ENCODE data around the gene LMAN2.
"Not testable (repeated sequence)": the region's sequence is repeated elsewhere in the genome, so short reads cannot be mapped to it uniquely, and the experiment has no call there.

Gene LMAN2

DNA sequence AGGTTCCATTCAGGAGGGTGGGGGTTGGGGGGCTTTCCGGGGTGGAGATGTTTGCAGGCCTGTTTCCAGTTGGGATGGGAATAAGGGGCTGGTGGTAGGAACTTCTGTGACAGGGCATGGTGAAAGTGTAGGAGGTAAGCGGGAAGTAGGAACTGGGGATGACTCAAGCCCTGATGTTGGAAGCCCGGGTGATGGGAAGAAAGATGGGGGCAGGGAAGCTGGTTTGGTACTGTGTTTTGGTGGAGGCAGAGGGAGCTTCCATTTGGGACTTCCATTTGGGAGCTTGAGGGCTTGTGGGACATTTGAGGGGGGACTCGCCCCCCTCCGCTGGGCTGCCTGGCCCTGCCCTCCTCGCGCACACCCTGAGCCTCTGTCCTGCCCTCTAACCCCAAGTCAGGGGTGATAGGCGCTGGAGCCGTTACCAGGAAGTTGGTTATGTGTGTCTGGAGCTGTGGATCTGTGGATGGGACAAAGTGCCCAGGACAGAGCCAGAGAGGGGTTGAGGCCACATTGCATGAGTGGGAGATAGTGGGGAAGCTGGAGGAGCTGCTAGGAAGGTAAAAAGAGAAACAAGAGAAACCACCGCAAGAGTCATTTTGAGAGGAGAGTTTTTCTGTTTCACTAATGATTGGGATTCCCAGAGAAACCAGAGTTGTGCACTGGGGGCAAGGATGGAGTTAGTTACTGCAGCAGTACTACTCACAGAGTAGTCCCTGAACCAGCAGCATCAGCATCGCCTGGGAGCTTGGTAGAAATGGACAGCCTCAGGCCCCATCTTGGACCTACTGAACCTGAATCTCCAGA lies 12.9 kb upstream of the LMAN2 start:
- DNase-seq, result no peak

DNA sequence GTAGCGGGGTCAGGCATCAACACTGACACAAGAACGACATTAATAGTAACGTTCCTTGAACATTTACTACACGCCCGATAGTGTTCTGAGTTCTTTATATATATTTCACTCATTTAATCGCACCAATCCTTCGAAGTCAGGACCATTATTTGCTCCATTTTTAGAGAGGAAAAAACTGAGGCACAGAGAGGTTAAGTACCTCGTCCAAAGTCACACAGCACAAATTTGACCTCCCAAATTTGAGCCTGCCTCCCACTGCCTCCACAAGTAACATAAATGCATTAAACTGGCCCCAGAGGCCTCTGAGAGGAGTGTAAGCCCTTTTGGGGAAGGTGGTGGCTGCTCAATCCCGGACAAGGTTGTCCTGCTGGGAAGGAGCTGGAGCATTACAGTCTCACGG lies 12.1 kb upstream of the LMAN2 start:
- DNase-seq, result no peak

DNA sequence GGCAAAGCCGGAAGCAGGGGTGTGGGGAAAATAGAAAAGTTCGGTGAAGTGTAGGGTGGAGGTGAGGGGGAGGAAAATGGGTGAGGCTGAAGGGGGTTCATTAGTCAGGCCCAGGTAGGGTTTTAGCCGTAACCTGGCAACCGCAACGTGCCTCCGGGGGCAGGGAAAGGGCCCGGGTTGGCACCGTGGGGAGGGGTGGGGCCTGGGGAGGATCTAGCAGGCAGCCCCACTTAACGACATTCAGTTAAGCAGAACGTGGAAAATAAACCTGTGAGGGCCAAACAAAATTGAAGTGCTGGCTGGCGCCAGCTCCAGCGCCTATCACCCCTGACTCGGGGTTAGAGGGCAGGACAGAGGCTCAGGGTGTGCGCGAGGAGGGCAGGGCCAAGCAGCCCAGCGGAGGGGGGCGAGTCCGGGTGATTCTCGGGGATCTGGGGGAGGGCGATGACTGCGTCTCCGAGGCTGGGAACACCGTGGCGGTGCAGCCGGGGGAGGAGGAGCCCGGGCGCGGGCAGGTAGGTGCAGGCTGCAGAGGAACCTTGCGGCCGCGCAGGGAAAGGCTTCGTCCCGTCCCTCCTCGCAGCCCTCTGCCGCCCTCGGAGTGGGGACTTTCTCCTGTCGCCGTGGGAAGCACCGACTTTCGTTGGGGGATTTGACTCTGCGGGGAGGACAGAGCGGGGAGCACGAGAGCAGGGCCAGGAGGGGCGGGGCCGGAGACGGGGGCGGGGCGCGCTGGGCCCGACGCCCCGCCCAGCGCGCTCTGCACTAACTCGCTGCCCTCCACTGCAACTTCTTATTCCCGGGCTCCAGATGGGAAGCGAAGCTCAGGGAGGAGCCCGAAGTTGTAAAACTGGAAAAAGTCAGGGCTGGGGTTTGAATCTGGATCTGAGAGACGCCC lies 11.4 kb upstream of the LMAN2 start:
- DNase-seq, result no peak

DNA sequence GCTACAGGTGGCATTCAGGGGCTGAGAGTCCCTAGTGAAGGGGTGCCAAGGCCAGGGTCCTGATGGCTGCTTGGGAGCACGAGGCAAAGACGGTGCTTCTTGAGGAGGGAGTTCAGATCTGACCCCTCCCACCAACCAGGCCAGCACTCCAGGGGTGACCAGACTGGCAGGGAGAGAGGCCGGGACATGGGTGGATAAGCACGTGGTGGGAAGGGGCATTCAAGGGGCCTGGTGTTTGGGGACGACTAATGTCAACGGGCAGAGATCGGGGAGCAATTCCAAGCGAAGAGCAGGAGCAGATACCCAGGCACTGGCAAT lies 10.8 kb upstream of the LMAN2 start:
- DNase-seq, result no peak

DNA sequence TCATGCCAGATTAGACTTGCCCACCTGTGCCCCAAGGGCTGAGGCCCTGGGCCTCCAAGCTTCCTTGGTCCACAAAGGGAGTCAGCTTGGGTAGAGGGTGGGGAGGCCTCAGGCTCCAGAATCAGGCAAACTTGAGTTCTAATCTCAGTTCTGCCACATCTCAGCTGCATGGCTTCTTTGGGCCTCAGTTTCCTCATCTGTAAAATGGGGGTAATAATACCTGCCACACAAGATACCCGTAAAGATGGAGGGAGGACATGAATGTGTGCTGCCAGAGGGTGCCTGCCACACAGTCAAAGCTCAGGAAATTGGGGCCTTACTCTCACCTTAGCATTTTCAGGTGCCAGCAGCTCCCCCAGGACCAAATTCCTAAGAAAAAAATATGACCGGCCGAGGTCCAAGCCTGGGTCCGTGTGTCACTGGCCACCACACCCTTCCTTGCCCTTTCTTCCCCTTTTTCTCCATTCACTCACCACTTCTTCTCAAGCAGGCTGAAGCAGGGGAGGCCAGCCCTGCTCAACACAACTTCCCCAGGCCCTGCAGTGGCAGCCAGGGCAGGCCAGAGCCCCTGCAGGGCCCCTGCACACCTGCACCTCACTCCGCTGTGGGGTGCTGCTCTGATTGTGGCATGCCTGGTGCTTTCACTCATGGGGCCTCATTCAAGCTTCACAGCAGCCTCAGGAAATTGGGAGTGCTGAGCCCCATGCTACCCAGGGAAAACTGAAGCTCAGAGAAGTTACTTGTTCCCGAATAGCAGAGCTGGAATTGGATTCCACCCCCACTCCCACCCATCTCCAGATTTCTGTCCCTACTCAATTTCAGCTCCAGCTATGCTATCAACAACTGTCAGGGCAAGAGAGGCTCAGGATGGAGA lies 10.2 kb upstream of the LMAN2 start:
- no peak for DNase-seq

DNA sequence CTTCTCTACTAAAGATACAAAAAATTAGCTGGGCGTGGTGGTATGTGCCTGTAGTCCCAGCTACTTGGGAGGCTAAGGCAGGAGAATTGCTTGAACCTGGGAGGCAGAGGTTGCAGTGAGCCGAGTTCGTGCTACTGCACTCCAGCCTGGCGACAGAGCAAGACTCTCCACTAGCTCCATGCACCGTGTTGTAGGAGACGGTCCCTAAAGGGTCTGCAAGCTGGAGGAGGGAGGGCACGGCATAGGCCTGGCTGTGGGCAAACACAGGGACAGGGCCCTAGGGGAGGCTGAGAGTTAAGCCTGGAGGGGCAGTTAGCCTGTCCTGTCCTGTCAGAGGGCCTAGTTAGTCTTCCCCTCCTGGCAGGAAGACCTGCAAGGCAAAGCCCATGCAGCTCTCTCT lies 9.3 kb upstream of the LMAN2 start:
- not testable (repeated sequence) for DNase-seq

DNA sequence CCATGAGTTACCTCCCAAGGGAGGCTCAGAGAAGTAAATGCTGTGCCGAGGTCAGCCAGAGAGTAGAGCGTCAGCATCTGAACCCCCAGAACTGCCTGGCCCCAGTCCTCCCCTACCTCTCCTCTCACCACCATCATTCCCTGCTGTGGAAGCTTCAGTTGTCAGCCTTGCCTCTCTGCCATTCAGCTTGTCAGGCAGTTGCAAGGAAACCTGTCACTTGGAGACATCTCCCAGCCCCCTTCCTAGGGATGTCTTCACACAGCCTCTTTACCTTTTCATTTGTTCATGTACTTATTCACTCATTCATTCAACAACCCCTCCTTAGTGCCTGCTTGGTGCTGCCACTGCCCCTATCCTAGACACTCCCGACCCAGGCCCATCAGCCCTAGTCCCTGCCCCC lies 8.4 kb upstream of the LMAN2 start:
- no peak for DNase-seq

DNA sequence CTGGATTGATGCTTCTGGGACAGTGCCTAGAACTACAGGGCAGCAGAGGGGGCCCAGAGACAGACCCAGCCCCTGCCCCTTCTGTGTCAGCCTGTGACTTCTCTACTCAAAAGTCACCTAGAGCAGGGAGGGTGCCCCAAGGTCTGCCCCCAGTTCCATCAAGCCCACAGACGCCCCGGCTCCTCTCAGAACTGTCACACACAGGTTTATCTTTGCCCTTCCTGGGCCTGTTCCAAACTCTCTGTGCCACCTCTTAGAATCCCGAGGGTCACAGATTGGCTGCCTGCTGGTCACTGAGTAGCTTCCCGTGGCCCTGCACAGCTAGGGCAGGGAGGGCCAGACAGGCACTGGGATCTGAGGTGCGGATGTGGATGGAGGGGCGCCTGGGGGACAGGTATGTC lies 8.0 kb upstream of the LMAN2 start:
- DNase-seq, result no peak

DNA sequence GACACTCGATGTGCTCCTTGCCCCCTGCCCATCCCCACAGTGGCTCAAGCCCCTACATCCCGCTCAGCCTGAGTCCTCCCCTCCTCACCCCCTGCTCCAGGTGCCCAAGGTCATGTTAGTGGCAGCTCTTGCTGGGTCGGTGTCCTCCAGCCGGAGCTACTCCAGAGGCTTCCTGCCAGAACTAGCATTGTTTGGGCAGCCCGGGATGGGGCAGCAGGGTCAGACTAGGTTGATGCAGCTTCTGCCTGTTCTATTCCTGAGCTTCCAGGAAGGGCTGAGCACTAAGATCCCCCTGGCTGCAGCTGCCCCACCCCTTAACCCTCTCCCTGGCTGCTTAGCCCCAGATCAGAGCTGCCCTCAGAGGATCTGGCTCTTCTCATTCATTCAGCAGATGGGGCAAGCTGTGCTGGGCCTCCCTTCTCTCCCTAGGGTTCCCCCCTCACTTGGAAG lies 6.9 kb upstream of the LMAN2 start:
- no peak for DNase-seq

DNA sequence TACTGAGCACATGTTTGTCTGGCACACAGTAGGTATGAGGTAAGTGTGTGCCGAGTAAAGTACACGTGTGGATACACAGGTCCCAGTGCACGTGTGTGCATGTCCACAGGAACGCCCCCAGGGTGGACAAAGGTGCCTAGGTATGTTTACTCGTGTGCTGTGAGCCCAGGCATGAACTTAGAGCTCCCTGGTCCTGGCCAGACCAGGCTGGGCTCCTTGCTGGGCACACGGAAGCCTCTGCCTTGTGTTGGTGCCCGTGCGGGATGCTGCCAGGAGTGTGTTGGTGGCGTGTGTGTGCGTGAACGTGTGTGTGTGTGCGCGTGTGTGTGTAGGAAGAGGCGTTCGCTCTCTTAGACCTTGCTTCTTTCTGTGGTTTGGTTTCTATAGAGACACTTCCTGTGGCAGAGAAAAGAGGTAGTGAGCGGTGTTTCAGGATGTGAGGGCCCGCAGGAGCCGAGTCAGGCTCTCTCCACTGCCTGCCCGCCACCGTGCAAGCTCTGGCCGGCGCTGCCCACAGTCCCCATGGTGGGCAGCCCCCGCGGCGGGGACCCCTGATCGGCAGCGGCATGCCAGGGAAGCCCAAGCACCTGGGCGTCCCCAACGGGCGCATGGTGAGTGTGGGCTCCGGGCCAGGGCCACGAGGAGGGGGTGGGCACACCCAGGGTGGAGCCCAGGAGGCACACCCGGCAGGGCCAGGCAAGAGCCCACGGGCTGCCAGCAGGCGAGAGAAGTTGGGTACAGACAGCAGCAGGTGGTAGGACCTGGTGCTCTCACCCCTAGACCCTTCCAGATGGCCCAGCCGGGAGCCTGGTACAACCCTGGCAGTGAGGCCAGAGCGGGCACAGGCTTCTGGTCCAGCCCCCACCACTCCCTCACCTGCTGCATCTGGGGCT lies 6.2 kb upstream of the LMAN2 start, which contains the start of gene RGS14:
Gene RGS14 (plus strand): TSS at position 466 of the 893 bp plus-strand sequence. CDS start 101 bp downstream, at position 567.
- DNase-seq, result no peak

DNA sequence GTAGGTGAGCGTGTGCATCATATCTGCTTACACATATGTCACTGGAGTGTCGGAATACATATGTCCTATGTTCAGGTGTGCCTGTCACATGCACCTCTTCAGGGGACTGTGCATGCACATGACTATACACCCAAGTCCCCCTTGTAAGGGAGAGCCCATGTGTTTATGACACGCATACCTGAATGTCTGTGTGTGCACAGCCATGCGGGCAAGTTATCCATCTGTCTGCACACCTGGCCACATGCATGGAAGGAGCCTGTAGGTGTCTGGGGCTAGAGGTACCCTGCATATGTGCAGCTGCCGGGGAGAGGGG lies 5.6 kb upstream of the LMAN2 start:
- DNase-seq, result no peak

DNA sequence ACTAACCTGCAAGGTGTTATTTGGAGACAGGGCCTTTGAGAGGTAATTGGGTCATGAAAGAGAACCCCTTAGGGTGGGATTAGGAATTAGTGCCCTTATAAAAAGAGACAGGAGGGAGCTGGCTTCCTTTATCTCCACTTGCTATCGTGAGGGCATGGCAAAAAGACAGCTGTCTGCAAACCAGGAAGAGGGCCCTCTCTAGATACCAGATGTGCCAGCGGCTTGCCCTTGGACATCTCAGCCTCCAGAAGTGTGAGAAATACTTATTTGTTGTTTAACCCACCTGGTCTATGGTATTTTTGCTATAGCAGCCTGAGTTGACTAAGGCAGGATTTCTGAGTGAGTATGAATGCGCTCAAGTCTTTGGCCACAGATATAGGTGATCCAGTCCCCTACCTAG lies 5.3 kb upstream of the LMAN2 start:
- DNase-seq, result no peak

DNA sequence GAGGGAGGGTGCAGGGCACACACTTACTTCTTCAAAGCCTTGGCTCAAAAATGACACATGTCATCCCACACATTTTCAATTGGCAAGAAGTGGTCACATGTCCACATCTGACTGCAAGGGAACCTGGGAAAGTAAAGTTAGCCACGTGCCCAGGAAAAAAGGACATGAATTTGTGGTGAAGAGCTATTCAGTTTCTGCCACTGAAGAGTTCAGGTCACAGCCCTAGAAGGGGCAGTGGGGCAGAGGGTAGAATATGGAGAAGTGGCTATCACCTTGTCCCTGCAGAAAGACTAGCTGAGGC lies 4.3 kb upstream of the LMAN2 start:
- no peak for DNase-seq

DNA sequence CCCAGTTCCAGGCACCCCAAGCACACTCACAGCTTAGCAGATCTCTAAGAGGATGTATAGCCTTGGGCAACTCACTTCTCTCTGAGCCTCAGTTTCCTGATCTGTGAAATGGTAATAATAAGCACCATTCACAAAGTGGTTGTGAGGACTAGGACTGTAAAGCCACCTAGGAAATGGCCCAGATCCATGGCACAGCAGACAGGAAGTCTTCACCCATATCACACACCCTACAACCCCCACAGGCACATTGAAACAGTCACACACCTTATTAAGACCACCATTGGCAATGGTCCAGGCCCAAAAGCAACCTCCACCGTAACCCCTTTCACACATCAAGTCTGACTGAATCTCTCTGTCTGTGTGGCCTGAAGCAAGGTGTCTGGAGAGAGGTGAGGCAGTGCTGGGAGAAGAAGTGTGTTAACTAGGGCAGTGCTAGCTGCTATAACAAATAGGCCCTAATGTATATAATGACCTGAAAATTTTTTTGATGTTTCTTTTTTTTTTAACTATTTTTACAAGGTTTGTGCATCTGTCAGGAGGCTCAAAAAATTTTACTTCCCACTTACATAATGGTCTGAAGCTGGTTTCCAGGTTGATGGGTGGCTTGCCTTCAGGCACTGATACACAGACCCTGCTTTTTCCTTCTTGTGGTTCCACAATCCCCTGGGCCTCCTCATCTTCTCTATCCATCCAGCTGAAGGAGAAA lies 3.8 kb upstream of the LMAN2 start:
- no peak for DNase-seq

DNA sequence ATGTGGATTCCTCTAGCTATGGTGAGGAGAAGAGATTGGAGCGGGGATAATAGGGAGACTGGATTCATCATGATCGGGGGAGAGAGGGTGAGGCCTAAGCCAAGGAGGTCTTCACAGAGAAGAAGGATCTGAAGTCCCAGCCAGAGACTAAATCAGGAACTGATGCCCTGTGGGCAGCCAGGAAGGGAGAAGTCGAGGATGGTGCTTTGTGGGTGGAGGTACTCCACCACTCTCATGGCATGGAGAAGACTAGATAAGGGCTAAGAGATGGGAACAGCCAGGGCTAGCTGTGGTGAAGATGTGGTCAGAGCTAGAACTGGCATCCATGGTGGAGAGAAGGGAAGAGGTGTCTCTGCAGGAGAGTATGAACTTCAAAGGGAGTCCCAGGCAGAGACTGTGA lies 3.2 kb upstream of the LMAN2 start:
- no peak for DNase-seq

DNA sequence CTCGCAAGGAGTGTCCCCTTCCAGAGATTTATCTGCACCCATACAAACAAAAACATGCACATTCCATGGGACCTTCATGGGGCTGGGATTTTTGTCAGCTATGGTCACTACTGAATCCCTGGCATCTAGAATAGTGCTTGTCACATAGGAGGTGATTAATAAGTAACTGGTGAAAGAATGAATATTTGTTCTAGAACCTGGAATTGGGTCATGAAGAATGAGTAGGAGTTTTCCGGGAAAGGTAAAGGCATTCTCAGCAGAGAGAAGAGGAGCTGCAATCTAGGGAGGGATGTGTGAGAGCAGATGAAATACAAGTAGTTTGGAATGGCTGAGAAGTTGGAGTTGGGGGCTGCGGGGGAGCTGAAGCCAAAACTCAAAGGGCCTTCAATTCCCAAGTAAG lies 2.8 kb upstream of the LMAN2 start:
- DNase-seq, result no peak

DNA sequence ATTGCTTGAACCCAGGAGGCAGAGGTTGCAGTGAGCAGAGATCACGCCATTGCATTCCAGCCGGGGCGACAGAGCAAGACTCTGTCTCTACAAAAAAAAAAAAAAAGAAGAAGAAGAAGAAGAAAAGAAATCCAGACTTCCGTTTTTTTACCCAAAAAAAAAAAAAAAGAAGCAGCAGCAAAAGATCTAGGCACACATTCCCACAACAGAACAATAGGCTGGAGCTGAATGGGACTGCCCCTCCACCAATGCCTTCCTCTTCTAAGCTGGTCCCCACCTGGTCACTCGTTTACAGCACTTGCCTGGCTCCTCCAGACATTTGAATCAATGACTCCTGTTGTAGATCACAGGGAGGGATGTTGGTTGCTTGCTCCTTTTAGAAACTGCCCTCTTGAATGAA lies 1.6 kb upstream of the LMAN2 start:
- DNase-seq, result no peak

DNA sequence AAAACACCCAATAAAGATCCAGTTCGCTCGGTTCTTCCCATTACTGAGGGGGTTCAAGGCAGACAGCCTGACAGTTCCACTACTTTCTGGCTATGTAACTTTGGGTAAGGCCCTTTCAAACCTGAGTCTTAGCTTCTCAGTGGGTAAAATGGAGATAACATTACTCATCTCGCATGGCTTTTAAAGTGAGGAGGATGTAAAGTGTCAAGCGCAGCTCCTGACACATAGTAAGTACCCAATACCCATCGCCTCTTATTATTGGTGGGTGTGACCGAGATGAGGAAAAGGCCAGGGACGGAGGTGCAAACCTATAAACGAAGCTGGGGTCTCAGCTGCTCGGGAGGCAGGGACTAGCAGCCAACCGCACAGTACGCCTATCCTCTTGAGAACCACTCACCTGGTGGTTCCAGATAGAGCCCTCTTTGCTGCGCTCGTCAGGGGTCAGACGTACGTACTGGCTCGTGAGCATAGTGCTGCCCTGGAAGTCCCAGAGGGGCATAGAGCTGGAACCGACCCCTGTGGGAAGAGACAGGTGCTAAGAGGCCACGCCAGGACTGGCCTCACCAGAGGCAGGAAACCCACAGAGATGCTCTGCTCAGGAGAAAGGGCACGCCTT lies 584 bp downstream of the LMAN2 start:
- DNase-seq, result no peak

DNA sequence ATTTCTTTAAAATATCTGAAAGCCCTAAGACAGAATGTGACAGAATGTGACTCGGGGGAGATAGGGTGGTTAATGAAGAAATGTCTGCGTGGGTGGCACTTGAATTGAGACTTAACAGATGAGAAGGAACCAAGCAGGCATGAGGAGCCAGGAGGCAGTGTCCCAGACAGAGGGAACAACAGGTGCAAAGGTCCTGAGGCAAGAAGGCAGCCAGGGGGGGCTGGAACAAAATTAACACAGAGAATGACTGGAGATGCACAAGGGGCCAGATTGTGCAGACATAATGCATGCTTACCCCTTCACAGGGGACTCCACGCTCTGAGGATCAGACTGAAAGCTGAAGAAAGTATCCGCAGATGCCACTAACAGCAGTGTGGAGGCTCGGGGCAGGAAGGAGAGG lies 1.7 kb downstream of the LMAN2 start:
- DNase-seq, result no peak

DNA sequence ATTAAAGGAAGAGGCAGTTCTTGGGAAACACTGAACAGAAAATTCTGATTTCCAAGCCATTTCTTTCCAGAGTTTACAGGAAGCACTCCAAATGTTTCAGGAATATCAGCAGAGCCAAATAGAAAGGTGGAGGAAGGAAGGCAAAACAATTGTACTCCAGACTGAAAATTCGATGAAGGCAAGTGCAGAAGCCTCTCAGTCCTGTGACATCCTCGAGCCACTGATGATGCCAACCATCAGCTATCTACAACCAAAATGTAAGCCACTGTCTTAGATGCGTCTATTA lies 2.2 kb downstream of the LMAN2 start:
- DNase-seq, result no peak

DNA sequence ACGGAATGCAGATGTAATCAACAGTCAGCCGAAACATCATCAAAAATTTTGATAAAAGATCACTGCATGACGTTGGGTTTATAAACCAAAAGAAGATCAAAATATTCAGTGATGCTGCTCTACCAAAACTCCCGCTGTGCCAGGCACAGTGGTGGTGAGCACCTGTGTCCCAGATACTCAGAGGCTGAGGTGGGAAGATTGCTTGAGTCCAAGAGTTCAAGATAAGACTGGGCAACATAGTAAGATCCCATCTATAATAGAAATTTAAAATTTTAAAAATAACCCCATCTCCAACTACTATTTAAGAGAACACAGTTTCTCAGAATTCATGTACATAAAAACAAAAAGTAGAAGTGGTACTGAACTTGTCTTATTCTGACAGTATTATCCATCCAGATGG lies 3.8 kb downstream of the LMAN2 start:
- DNase-seq, result no peak

DNA sequence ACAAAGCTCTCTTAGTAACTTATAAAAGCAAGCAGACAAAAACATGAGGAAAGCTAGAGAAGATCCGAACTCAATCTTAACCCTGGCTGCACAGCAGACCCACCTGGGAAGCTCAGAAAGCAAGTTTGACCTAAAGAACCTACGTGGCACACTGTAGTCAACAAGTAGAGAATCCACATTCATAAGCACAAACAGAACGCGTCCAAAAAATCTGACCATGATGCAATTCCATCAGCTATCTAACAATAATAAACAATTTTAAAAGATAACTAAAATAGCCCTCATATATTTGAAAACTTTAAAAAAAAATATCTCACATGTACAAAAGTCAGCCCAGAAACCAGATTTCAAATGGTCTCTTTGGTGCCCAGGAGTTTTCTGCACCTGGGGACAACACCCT lies 4.6 kb downstream of the LMAN2 start:
- DNase-seq, result no peak

Measured in NCI-H1694 treated with DMSO at 0.1 percent for 48 hours (cell line).